HEK293 (cell line): ENCODE data around the gene RNF11.

Experiments used
- CTCF ChIP-seq: fragments of 450-650 bp; formaldehyde crosslinking; IDR thresholded peaks from 2 replicates; pipeline ENCODE4 v1.5.1; 2016; ENCODE audit warnings: missing biosample characterization, missing genetic modification characterization
- KLF7 ChIP-seq: fragments of 450-650 bp; formaldehyde crosslinking; IDR thresholded peaks from 2 replicates; pipeline ENCODE4 v1.5.1; 2016; ENCODE audit warnings: missing biosample characterization, missing genetic modification characterization, borderline replicate concordance
- OSR2 ChIP-seq: fragments of 450-650 bp; formaldehyde crosslinking; IDR thresholded peaks from 2 replicates; pipeline ENCODE4 v1.5.1; 2016; ENCODE audit warnings: missing biosample characterization, missing genetic modification characterization
- PATZ1 ChIP-seq: fragments of 450-650 bp; formaldehyde crosslinking; IDR thresholded peaks from 2 replicates; pipeline ENCODE4 v1.5.1; 2016; ENCODE audit warnings: missing biosample characterization, missing genetic modification characterization
- YY1 ChIP-seq: fragments of 450-650 bp; formaldehyde crosslinking; IDR thresholded peaks from 2 replicates; pipeline ENCODE4 v1.5.1; 2018; ENCODE audit warnings: missing biosample characterization, missing genetic modification characterization
- ZNF140 ChIP-seq: fragments of 450-650 bp; formaldehyde crosslinking; IDR thresholded peaks from 2 replicates; pipeline ENCODE4 v1.5.1; 2016; ENCODE audit warnings: missing biosample characterization, missing genetic modification characterization
- ZNF18 ChIP-seq: fragments of 450-650 bp; formaldehyde crosslinking; IDR thresholded peaks from 2 replicates; pipeline ENCODE4 v1.5.1; 2016; ENCODE audit warnings: missing biosample characterization, missing genetic modification characterization

- TF ChIP-seq KLF7, result no peak
- TF ChIP-seq PATZ1 (tag by site-specific recombination), result no peak
- TF ChIP-seq OSR2 (tag by site-specific recombination), result no peak
- TF ChIP-seq ZNF140, result no peak
- TF ChIP-seq CTCF, result no peak
- no peak for TF ChIP-seq YY1 (tag by site-specific recombination)
- TF ChIP-seq ZNF18 (tag by site-specific recombination), result no peak
Measured at GRCh38 chr1:51304360-51304759, 68.3 kb downstream of the RNF11 start.
